Cardiac septum (tissue), 1 donor: Measurements from ENCODE around the gene MYO1E. TPM values are rescaled to one million over a fixed set of nuclear protein-coding genes. Genes with fewer than 3 reads are reported as not detected.
A peak's percentile ranks its signal among the peaks of the same experiment; 100 is the strongest.

Experiments
- DNase-seq: peaks from one replicate; pipeline ENCODE4 v3.0.0-alpha.2; 2020; ENCODE audit warnings: low spot score
- intact Hi-C: fragments of 100-400 bp; cut with DNase I; formaldehyde crosslinking; loops from one replicate; pipeline ENCODE4 v1.14.0; 2022
- total RNA-seq: library from RNA; stranded (reverse); fragmentation: NEBNext Ultra II Directional; extraction: Animal tissue kit (Norgen Biotek cat#: 25700); gene quantifications from one replicate; pipeline ENCODE4 v1.2.1, GENCODE V29; 2021
- donor health status: DM: no; HTN: no; CAD: no.

The MYO1E gene
- total RNA-seq, 1 donor from 2014 or later: 41.0 TPM

- DNase-seq: no peak
- intact Hi-C loops: no loop called here
Measured at GRCh38 chr15:59279023-59279422, 93.6 kb downstream of the MYO1E start.

GRCh38 chr15:59278120-59278519 lies 94.6 kb downstream of the MYO1E start:
- intact Hi-C loops: no loop called here

GRCh38 chr15:59276225-59277178 lies 96.2 kb downstream of the MYO1E start:
- intact Hi-C loops: no loop called here

More at GRCh38 chr15:59278120-59278519, 94.6 kb downstream of the MYO1E start:
- no peak for DNase-seq

GRCh38 chr15:59274126-59274970 lies 98.3 kb downstream of the MYO1E start:
- intact Hi-C loops: no loop called here
- no peak for DNase-seq

More at GRCh38 chr15:59276225-59277178, 96.2 kb downstream of the MYO1E start:
- no peak for DNase-seq

- intact Hi-C loops: no loop called here
- no peak for DNase-seq
Measured at GRCh38 chr15:59273234-59273633, 99.4 kb downstream of the MYO1E start.

- DNase-seq: no peak
- intact Hi-C loops: no loop called here
Measured at GRCh38 chr15:59271595-59272201, 101.0 kb downstream of the MYO1E start.

- intact Hi-C loops: no loop called here
- DNase-seq: no peak
Measured at GRCh38 chr15:59268852-59269407, 103.7 kb downstream of the MYO1E start.

- no peak for DNase-seq
- intact Hi-C loops: no loop called here
Measured at GRCh38 chr15:59268168-59268851, 104.4 kb downstream of the MYO1E start.

- intact Hi-C loops: no loop called here
- DNase-seq: no peak
Measured at GRCh38 chr15:59266028-59266427, 106.6 kb downstream of the MYO1E start.

- intact Hi-C loops: no loop called here
Measured at GRCh38 chr15:59262316-59262715, 110.4 kb downstream of the MYO1E start.

GRCh38 chr15:59260090-59260489 lies 112.6 kb downstream of the MYO1E start:
- intact Hi-C loops: no loop called here
- peak; percentile 70 for DNase-seq

More at GRCh38 chr15:59262316-59262715, 110.4 kb downstream of the MYO1E start:
- peak; percentile 4 for DNase-seq

- no peak for DNase-seq
- intact Hi-C loops: no loop called here
Measured at GRCh38 chr15:59259137-59259943, 113.3 kb downstream of the MYO1E start.

- intact Hi-C loops: no loop called here
- DNase-seq: no peak
Measured at GRCh38 chr15:59258317-59258716, 114.4 kb downstream of the MYO1E start.

- DNase-seq: no peak
- intact Hi-C loops: no loop called here
Measured at GRCh38 chr15:59257140-59257539, 115.5 kb downstream of the MYO1E start.

- no peak for DNase-seq
- intact Hi-C loops: no loop called here
Measured at GRCh38 chr15:59256482-59256881, 116.2 kb downstream of the MYO1E start.

- intact Hi-C loops: no loop called here
- no peak for DNase-seq
Measured at GRCh38 chr15:59255680-59256336, 116.9 kb downstream of the MYO1E start.

GRCh38 chr15:59252137-59252536 lies 120.5 kb downstream of the MYO1E start:
- no peak for DNase-seq
- intact Hi-C loops: no loop called here
